Middle frontal gyrus (tissue), 1 donor: ENCODE results near the gene EHD3.

ENCODE experiments used
- DNase-seq: peaks from one replicate; pipeline ENCODE4 v3.0.0-alpha.2; 2015; ENCODE audit warnings: low spot score; ENCODE audit errors: extremely low spot score

EHD3 gene

GRCh38 chr2:31212659-31213600, 21.0 kb upstream of the EHD3 start:
- no peak for DNase-seq

GRCh38 chr2:31213601-31214443, 20.1 kb upstream of the EHD3 start:
- DNase-seq = no peak

GRCh38 chr2:31214444-31214915, 19.5 kb upstream of the EHD3 start:
- no peak for DNase-seq

- no peak for DNase-seq
These were observed 17.2 kb upstream of the EHD3 start for GRCh38 chr2:31216734-31217133.

GRCh38 chr2:31217465-31218200, 16.3 kb upstream of the EHD3 start, which contains the start of gene CAPN14:
Gene CAPN14 (minus strand): TSS chr2:31217515. CDS start chr2:31205447, 12,068 bp downstream.
- no peak for DNase-seq

- no peak for DNase-seq
These were observed 14.6 kb upstream of the EHD3 start for GRCh38 chr2:31219131-31219969.

GRCh38 chr2:31221544-31221943, 12.4 kb upstream of the EHD3 start:
- no peak for DNase-seq

- no peak for DNase-seq
These were observed 11.9 kb upstream of the EHD3 start for GRCh38 chr2:31222071-31222470.

- DNase-seq = no peak
These were observed 10.9 kb upstream of the EHD3 start for GRCh38 chr2:31223026-31223425.

GRCh38 chr2:31223749-31224148, 10.2 kb upstream of the EHD3 start:
- DNase-seq = no peak

- no peak for DNase-seq
These were observed 7.7 kb upstream of the EHD3 start for GRCh38 chr2:31226266-31226665.

GRCh38 chr2:31227110-31227509, 6.8 kb upstream of the EHD3 start:
- DNase-seq = no peak

- DNase-seq = no peak
These were observed 6.2 kb upstream of the EHD3 start for GRCh38 chr2:31227711-31228125.

GRCh38 chr2:31228717-31229116, 5.2 kb upstream of the EHD3 start:
- DNase-seq = no peak

- DNase-seq = no peak
These were observed 3.2 kb upstream of the EHD3 start for GRCh38 chr2:31230751-31231150.

- DNase-seq = no peak
These were observed 2.2 kb upstream of the EHD3 start for GRCh38 chr2:31231571-31232302.

GRCh38 chr2:31232586-31232985, 1.4 kb upstream of the EHD3 start:
- DNase-seq = no peak

- no peak for DNase-seq
These were observed 721 bp upstream of the EHD3 start for GRCh38 chr2:31233231-31233630.

- DNase-seq = no peak
These were observed 941 bp downstream of the EHD3 start for GRCh38 chr2:31234683-31235503.
